GM12878 (cell line): ENCODE results near the gene SCAMP4. TPM values are rescaled to one million over a fixed set of nuclear protein-coding genes. Genes with fewer than 3 reads are reported as not detected.

Experiments used
- BACH1 ChIP-seq: fragments of 450-650 bp; IDR thresholded peaks from 2 replicates; pipeline ENCODE4 v1.6.1; 2017; ENCODE audit warnings: mild to moderate bottlenecking, borderline replicate concordance
- BHLHE40 ChIP-seq, 2 experiments: fragments of 450-650 bp in 1 of 2; IDR thresholded peaks; 2 replicates each; pipeline ENCODE4 v1.6.1; 2011 to 2017; ENCODE audit warnings: low read depth in 2 of 2, borderline replicate concordance in 1 of 2, improper control_type of control experiment in 1 of 2, low read length in 1 of 2, mild to moderate bottlenecking in 1 of 2
- CHD2 ChIP-seq: IDR thresholded peaks from 2 replicates; pipeline ENCODE4 v1.6.1; 2011; ENCODE audit warnings: low read depth, low read length, improper control_type of control experiment, borderline replicate concordance
- DPF2 ChIP-seq: fragments of 450-650 bp; IDR thresholded peaks from 2 replicates; pipeline ENCODE4 v1.6.1; 2017; ENCODE audit warnings: mild to moderate bottlenecking
- IKZF1 ChIP-seq: fragments of 450-650 bp; conservative IDR thresholded peaks from 2 replicates; pipeline ENCODE4 v1.6.1; 2017; ENCODE audit warnings: antibody characterized with exemption, mild to moderate bottlenecking
- MXI1 ChIP-seq: fragments of 150-350 bp; IDR thresholded peaks from 2 replicates; pipeline ENCODE4 v1.6.1; 2011; ENCODE audit warnings: low read depth, mild to moderate bottlenecking, inconsistent platforms, low read length, improper control_type of control experiment
- MYC ChIP-seq: IDR thresholded peaks from 2 replicates; pipeline ENCODE4 v1.6.1; 2011; ENCODE audit warnings: mild to moderate bottlenecking, low read length, moderate library complexity, inconsistent platforms; ENCODE audit not compliant: insufficient read depth, insufficient replicate concordance, insufficient read length, severe bottlenecking
- NRF1 ChIP-seq: conservative IDR thresholded peaks from 2 replicates; pipeline ENCODE4 v1.6.1; 2011; ENCODE audit warnings: mild to moderate bottlenecking, low read depth, low read length, improper control_type of control experiment
- POLR2AphosphoS2 ChIP-seq: IDR thresholded peaks from 2 replicates; pipeline ENCODE4 v1.6.1; 2011; ENCODE audit warnings: low read depth, mild to moderate bottlenecking, low read length, improper control_type of control experiment, moderate library complexity
- RB1 ChIP-seq: fragments of 450-650 bp; formaldehyde crosslinking; IDR thresholded peaks from 2 replicates; pipeline ENCODE4 v1.6.1; 2017; ENCODE audit warnings: mild to moderate bottlenecking, borderline replicate concordance
- SIN3A ChIP-seq: IDR thresholded peaks from 2 replicates; pipeline ENCODE4 v1.6.1; 2012; ENCODE audit warnings: low read depth, low read length, improper control_type of control experiment
- SMARCA5 ChIP-seq: fragments of 450-650 bp; IDR thresholded peaks from 2 replicates; pipeline ENCODE4 v1.6.1; 2017; ENCODE audit warnings: mild to moderate bottlenecking
- TCF3 ChIP-seq: IDR thresholded peaks from 2 replicates; pipeline ENCODE4 v1.6.1; 2012; ENCODE audit warnings: low read depth, mild to moderate bottlenecking, low read length, borderline replicate concordance; ENCODE audit not compliant: insufficient read depth
- ZNF207 ChIP-seq: fragments of 450-650 bp; IDR thresholded peaks from 2 replicates; pipeline ENCODE4 v1.6.1; 2014; ENCODE audit warnings: antibody characterized with exemption, mild to moderate bottlenecking, borderline replicate concordance
- ZNF217 ChIP-seq: fragments of 450-650 bp; IDR thresholded peaks from 2 replicates; pipeline ENCODE4 v1.6.1; 2017; ENCODE audit warnings: antibody characterized with exemption, mild to moderate bottlenecking
- polyA plus RNA-seq, 11 experiments: library from polyadenylated mRNA; depleted of rRNA in 4 of 11; unstranded in 6 of 11; stranded (reverse) in 5 of 11; fragments of >200 nt; fragmentation: Nextera tagmentation in 4 of 11; fragmentation: Illumina TruSeq in 1 of 11; extraction: Ambion mirVana in 4 of 11; extraction: Trizol in 1 of 11; gene quantifications; 1 replicate in 1 of 11; 2 replicates in 10 of 11; pipeline versions ENCODE4 v1.2.1 to v1.2.3, GENCODE V29; 2011 to 2016; ENCODE audit warnings: inconsistent platforms in 2 of 11, missing spikeins in 2 of 11, low read depth in 1 of 11
- total RNA-seq, 4 experiments: library from RNA; depleted of rRNA in 3 of 4; stranded (reverse); fragments of >200 nt in 3 of 4; fragmentation: Illumina TruSeq in 1 of 4; extraction: Trizol in 1 of 4; gene quantifications; 2 replicates each; pipeline versions ENCODE4 v1.2.1 to v1.2.3, GENCODE V29; 2013 to 2021
- TF ChIP-seq, protein P1 (sequence below): IDR thresholded peaks from 2 replicates; pipeline ENCODE4 v1.6.1; 2012; ENCODE audit warnings: low read depth, low read length, improper control_type of control experiment
- TF ChIP-seq, protein P2 (sequence below): fragments of 450-650 bp; IDR thresholded peaks from 2 replicates; pipeline ENCODE4 v1.6.1; 2017; ENCODE audit warnings: mild to moderate bottlenecking, moderate library complexity
- TF ChIP-seq, protein P3 (sequence below): fragments of 450-650 bp; IDR thresholded peaks from 2 replicates; pipeline ENCODE4 v1.6.1; 2017; ENCODE audit warnings: low read depth, mild to moderate bottlenecking, moderate library complexity
- TF ChIP-seq, protein P4 (sequence below): fragments of 450-650 bp; conservative IDR thresholded peaks from 2 replicates; pipeline ENCODE4 v1.6.1; 2017; ENCODE audit warnings: mild to moderate bottlenecking, moderate library complexity

SCAMP4 gene
- total and polyA plus RNA-seq, 10 of the 15 experiments (the other 5 are each of a cell fraction or from before 2014, with no cell fraction given), result 0.63 to 34.7 (median 12.8) TPM

DNA sequence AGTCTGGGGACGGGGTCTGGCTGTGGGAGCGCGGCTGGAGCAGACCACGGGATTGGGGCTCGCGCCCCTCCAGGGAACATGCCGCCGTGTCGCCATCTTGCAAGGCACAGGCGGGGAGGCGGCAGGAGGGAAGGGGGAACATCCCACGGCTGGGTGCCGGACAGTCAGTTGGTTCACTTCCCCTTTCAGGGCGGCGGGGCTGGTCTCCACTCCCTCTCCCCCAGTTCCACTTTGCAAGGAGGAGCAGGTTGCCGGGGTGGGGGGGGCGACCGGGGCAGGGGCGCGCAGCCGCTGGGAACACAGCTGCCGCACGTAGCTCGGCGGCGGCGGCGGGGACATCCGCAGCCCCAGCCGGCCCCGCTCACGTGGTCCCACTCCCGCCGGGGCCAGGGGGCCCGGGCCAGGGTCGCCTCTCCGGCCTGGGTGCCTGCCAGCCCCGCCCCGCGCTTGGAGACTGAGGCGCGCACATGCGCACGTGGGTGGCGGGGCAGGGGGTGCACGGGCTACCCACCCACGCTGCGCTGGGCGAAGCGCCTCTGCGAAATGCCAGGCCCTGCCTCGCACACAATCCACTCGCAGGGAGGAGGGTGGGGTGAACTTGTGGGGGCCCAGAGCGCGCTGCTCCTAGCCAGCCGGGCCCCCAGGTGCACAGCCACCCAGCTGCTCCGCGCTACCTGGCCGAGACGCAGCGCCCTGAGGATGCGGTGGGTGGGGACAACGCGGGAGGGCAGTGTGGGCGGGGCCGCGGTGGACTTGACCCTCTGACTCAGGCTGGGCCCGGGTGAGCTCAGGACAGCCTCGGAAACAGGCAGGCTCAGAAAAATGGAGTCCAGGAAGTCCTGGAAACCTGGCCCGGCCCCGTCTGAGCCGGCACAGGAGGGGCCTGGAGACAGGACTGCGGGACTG, 48.2 kb upstream of the SCAMP4 start (continued):
- TF ChIP-seq MYC (peak; percentile 89), DPF2 (peak; percentile 84), IKZF1 (peak; percentile 68), ZNF217 (peak; percentile 61; the same call in 1 of the 2 replicates), SMARCA5 (peak; percentile 34), CHD2 (0 out of 2 replicates have a peak, but pooled peaks have one; percentile 11), ZNF207 (no peak), NRF1 (peak; percentile 42), TCF3 (peak; percentile 51; the same call in 1 of the 2 replicates), RB1 (peak; percentile 33; the same call in 1 of the 2 replicates), BHLHE40 (IDR thresholded peaks at IDR 0.05; ENCODE audit: borderline replicate concordance in 1 of 2, low read depth in 2 of 2, low read length in 1 of 2) (peak; percentile 62 to 94; a peak in 3 of 4 replicates), BACH1 (peak; percentile 84), MXI1 (peak; percentile 46), POLR2AphosphoS2 (peak; percentile 32; the same call in 1 of the 2 replicates), SIN3A (peak; percentile 35; the same call in 1 of the 2 replicates)
- TF ChIP-seq, protein P1, sequence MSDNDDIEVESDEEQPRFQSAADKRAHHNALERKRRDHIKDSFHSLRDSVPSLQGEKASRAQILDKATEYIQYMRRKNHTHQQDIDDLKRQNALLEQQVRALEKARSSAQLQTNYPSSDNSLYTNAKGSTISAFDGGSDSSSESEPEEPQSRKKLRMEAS, result peak; percentile 73; the same call in 1 of the 2 replicates
- TF ChIP-seq, protein P2, sequence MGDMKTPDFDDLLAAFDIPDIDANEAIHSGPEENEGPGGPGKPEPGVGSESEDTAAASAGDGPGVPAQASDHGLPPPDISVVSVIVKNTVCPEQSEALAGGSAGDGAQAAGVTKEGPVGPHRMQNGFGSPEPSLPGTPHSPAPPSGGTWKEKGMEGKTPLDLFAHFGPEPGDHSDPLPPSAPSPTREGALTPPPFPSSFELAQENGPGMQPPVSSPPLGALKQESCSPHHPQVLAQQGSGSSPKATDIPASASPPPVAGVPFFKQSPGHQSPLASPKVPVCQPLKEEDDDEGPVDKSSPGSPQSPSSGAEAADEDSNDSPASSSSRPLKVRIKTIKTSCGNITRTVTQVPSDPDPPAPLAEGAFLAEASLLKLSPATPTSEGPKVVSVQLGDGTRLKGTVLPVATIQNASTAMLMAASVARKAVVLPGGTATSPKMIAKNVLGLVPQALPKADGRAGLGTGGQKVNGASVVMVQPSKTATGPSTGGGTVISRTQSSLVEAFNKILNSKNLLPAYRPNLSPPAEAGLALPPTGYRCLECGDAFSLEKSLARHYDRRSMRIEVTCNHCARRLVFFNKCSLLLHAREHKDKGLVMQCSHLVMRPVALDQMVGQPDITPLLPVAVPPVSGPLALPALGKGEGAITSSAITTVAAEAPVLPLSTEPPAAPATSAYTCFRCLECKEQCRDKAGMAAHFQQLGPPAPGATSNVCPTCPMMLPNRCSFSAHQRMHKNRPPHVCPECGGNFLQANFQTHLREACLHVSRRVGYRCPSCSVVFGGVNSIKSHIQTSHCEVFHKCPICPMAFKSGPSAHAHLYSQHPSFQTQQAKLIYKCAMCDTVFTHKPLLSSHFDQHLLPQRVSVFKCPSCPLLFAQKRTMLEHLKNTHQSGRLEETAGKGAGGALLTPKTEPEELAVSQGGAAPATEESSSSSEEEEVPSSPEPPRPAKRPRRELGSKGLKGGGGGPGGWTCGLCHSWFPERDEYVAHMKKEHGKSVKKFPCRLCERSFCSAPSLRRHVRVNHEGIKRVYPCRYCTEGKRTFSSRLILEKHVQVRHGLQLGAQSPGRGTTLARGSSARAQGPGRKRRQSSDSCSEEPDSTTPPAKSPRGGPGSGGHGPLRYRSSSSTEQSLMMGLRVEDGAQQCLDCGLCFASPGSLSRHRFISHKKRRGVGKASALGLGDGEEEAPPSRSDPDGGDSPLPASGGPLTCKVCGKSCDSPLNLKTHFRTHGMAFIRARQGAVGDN, result peak; percentile 71; the same call in 1 of the 2 replicates
- TF ChIP-seq, protein P3, sequence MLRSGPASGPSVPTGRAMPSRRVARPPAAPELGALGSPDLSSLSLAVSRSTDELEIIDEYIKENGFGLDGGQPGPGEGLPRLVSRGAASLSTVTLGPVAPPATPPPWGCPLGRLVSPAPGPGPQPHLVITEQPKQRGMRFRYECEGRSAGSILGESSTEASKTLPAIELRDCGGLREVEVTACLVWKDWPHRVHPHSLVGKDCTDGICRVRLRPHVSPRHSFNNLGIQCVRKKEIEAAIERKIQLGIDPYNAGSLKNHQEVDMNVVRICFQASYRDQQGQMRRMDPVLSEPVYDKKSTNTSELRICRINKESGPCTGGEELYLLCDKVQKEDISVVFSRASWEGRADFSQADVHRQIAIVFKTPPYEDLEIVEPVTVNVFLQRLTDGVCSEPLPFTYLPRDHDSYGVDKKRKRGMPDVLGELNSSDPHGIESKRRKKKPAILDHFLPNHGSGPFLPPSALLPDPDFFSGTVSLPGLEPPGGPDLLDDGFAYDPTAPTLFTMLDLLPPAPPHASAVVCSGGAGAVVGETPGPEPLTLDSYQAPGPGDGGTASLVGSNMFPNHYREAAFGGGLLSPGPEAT, result 0 out of 2 replicates have a peak, but pooled peaks have one; percentile 7
- TF ChIP-seq, protein P4, sequence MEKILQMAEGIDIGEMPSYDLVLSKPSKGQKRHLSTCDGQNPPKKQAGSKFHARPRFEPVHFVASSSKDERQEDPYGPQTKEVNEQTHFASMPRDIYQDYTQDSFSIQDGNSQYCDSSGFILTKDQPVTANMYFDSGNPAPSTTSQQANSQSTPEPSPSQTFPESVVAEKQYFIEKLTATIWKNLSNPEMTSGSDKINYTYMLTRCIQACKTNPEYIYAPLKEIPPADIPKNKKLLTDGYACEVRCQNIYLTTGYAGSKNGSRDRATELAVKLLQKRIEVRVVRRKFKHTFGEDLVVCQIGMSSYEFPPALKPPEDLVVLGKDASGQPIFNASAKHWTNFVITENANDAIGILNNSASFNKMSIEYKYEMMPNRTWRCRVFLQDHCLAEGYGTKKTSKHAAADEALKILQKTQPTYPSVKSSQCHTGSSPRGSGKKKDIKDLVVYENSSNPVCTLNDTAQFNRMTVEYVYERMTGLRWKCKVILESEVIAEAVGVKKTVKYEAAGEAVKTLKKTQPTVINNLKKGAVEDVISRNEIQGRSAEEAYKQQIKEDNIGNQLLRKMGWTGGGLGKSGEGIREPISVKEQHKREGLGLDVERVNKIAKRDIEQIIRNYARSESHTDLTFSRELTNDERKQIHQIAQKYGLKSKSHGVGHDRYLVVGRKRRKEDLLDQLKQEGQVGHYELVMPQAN, result peak; percentile 74
